ENCODE measurements around the gene TTC13. TPM values are rescaled to one million over a fixed set of nuclear protein-coding genes. Genes with fewer than 3 reads are reported as not detected.
A peak's percentile ranks its signal among the peaks of the same experiment; 100 is the strongest.

The TTC13 gene
- total and polyA plus RNA-seq, 2 of the 4 experiments (the other 2 are of a cell fraction), result 6.1 to 9.1 TPM

DNA sequence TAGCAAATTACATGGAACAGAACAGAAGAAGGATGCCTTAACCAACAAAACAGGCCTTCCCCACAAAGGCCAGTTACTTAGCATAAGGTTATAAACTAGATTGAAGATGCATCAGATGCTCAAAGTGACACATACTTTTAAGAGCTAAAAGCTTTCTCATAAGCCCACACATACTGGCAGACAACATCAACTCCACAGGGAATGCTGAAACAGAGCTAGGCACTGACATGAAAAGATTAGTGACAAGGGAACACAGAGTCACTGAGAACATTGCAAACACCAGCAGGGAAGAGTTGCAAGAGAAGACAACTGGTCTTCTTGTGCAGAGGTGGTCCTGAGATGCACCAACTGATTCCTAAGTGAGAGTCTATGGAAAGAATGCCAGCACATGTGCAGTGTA, 6.9 kb downstream of the TTC13 start:
- Histone ChIP-seq H2BK120ac (ENCODE audit: low read depth, low read length) (no peak overlapping the region), H3K4ac (ENCODE audit: low read depth, low read length) (no peak overlapping the region), H3K9ac (ENCODE audit: low read depth, low read length) (no peak overlapping the region), H2BK5ac (ENCODE audit: low read depth, low read length, poor library complexity, severe bottlenecking) (no peak overlapping the region), H2AK9ac (replicated peaks; ENCODE audit: low read depth, low read length, poor library complexity) (no peak overlapping the region), H4K5ac (ENCODE audit: low read depth, low read length) (no peak overlapping the region), H2BK15ac (ENCODE audit: low read depth, low read length) (no peak overlapping the region), H2AFZ (replicated peaks; ENCODE audit: low read length, poor library complexity) (no peak overlapping the region), H3K18ac (ENCODE audit: low read depth, low read length) (no peak overlapping the region), H2AK5ac (ENCODE audit: low read depth, low read length) (no peak overlapping the region), H4K20me1 (ENCODE audit: insufficient read depth, low read length) (no peaks in the 10 kb centered on the region), H3K14ac (replicated peaks; ENCODE audit: low read depth, low read length) (no peak overlapping the region), H3K36me3 (ENCODE audit: control insufficient read depth, insufficient read depth, low read length) (peaks cover 2% of the 10 kb centered on the region; the same call in 1 of the 2 replicates), H3K79me1 (ENCODE audit: low read depth in 1 of 2, low read length in 2 of 2) (peaks cover 13 to 15% of the 10 kb centered on the region in 2 experiments; a peak in 3 of 4 replicates), H3K23ac (ENCODE audit: low read depth, low read length) (peak overlapping the region; percentile 55; the same call in 1 of the 2 replicates), H4K91ac (ENCODE audit: insufficient read depth, low read depth, low read length) (no peak overlapping the region), H3K4me1 (ENCODE audit: control insufficient read depth, insufficient read depth, low read length) (no peaks in the 10 kb centered on the region), H3K9me1 (ENCODE audit: insufficient read depth, low read length) (peaks cover under 1% of the 10 kb centered on the region; the same call in 1 of the 2 replicates), H3K27me3 (ENCODE audit: control insufficient read depth, insufficient read depth, low read length) (no peaks in the 10 kb centered on the region), H3K4me2 (ENCODE audit: low read depth, low read length) (no peak overlapping the region), H2BK20ac (ENCODE audit: low read depth, low read length) (no peak overlapping the region), H3K27ac (ENCODE audit: insufficient read depth, low read length) (no peak overlapping the region), H3K56ac (ENCODE audit: extremely low read depth, insufficient read depth, low read length) (no peak overlapping the region), H3K4me3 (ENCODE audit: insufficient read depth, low read depth, low read length) (no peak overlapping the region), H4K8ac (ENCODE audit: low read depth in 2 of 2, low read length in 2 of 2) (no peak overlapping the region), H3K9me3 (ENCODE audit: control insufficient read depth, insufficient read depth, low read length) (no peaks in the 10 kb centered on the region)
- TF ChIP-seq ELK1 (IDR thresholded peaks at IDR 0.05; ENCODE audit: borderline replicate concordance, low read depth, low read length), result no peak
- no peak for TF ChIP-seq MAZ (IDR thresholded peaks at IDR 0.05; ENCODE audit: borderline replicate concordance, low read depth, low read length)
- TF ChIP-seq USF2 (IDR thresholded peaks at IDR 0.05; ENCODE audit: low read depth, low read length), result no peak
- no peak for TF ChIP-seq CEBPB (IDR thresholded peaks at IDR 0.05; ENCODE audit: low read depth, low read length)
- TF ChIP-seq MAFK (IDR thresholded peaks at IDR 0.05; ENCODE audit: low read depth, low read length), result no peak
- TF ChIP-seq, protein P1, sequence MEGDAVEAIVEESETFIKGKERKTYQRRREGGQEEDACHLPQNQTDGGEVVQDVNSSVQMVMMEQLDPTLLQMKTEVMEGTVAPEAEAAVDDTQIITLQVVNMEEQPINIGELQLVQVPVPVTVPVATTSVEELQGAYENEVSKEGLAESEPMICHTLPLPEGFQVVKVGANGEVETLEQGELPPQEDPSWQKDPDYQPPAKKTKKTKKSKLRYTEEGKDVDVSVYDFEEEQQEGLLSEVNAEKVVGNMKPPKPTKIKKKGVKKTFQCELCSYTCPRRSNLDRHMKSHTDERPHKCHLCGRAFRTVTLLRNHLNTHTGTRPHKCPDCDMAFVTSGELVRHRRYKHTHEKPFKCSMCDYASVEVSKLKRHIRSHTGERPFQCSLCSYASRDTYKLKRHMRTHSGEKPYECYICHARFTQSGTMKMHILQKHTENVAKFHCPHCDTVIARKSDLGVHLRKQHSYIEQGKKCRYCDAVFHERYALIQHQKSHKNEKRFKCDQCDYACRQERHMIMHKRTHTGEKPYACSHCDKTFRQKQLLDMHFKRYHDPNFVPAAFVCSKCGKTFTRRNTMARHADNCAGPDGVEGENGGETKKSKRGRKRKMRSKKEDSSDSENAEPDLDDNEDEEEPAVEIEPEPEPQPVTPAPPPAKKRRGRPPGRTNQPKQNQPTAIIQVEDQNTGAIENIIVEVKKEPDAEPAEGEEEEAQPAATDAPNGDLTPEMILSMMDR (conservative IDR thresholded peaks at IDR 0.05; ENCODE audit: low read depth, low read length), result no peak
- TF ChIP-seq RFX5 (IDR thresholded peaks at IDR 0.05; ENCODE audit: low read depth, low read length), result no peak
- TF ChIP-seq POLR2A (IDR thresholded peaks at IDR 0.05; ENCODE audit: low read depth, low read length), result no peak
- TF ChIP-seq MXI1 (IDR thresholded peaks at IDR 0.05; ENCODE audit: borderline replicate concordance, low read depth, low read length), result no peak
- no TSS peak for BruUV-seq (replicated peaks)
- ATAC-seq (ENCODE audit: low read depth) (0 out of 2 replicates have a peak, but pooled peaks have one; percentile 27), DNase-seq (no peak)
- dilution Hi-C loops (cut with HindIII; ENCODE audit: low sequenced_read_pairs, unreplicated experiment) (no loop called here), in situ Hi-C loops (cut with MboI; ENCODE audit: low sequenced_read_pairs) (no loop called here), intact Hi-C loops (cut with micrococcal nuclease) (no loop called here)
- POLR2A ChIA-PET (ENCODE audit: unreplicated experiment), result no interaction called here
- CTCF ChIA-PET, result no interaction called here
